GM12878 (cell line): Measurements from ENCODE around the gene ABCA3. TPM values are rescaled to one million over a fixed set of nuclear protein-coding genes. Genes with fewer than 3 reads are reported as not detected.

Source experiments
- ATAC-seq: fragments of 200-7000 bp; cut with Tn5 transposase; 3 replicates; pipeline ENCODE4 v1.9.1; 2020; ENCODE audit warnings: mild to moderate bottlenecking, moderate library complexity
- BruUV-seq: library from RNA; stranded (reverse); fragments of 400-500 nt; replicated peaks from 2 replicates; lab custom pipeline; 2021; lab: Mats Ljungman, UMichigan
- CTCF ChIA-PET: fragments of 300-600 bp; sonication (Branson Sonifier 250); formaldehyde crosslinking; extraction: SDS; loops from one replicate; lab custom pipeline; 2021; ENCODE audit warnings: inconsistent platforms; lab: Yijun Ruan, JAX
- POLR2A ChIA-PET: fragments of 350-600 bp; formaldehyde crosslinking; extraction: SDS; loops from one replicate; lab custom pipeline; 2021; ENCODE audit warnings: inconsistent platforms; lab: Charles Lee
- RAD21 ChIA-PET: fragments of 300-600 bp; sonication (Branson Sonifier 250); formaldehyde crosslinking; loops from one replicate; lab custom pipeline; 2023; ENCODE audit warnings: antibody characterized with exemption; ENCODE audit not compliant: unreplicated experiment; lab: Charles Lee
- SMC1A ChIA-PET: fragments of 300-600 bp; sonication (Branson Sonifier 250); formaldehyde crosslinking; loops from one replicate; lab custom pipeline; 2023; ENCODE audit not compliant: unreplicated experiment, uncharacterized antibody; lab: Charles Lee
- DNase-seq: peaks from one replicate; pipeline ENCODE4 v3.0.0-alpha.2; 2011; ENCODE audit warnings: low read depth, low spot score
- FAIRE-seq: peaks from 3 replicates; lab custom pipeline; 2011; peaks lifted over from hg19 to GRCh38; lab: Jason Lieb, UNC
- H2AFZ ChIP-seq: 2 replicates; pipeline ENCODE4 v1.6.0; 2011; ENCODE audit warnings: low read depth, low read length, control low read depth; ENCODE audit not compliant: control insufficient read depth
- H3K27ac ChIP-seq: 2 replicates; pipeline ENCODE4 v1.5.1; 2011; ENCODE audit warnings: control low read depth; ENCODE audit not compliant: control insufficient read depth, insufficient read depth
- H3K27me3 ChIP-seq, 2 experiments: replicated peaks in 1 of 2; 2 replicates each; pipeline versions ENCODE4 v1.6.0 to v1.6.1; 2011; ENCODE audit warnings: low read length in 1 of 2; ENCODE audit not compliant: control insufficient read depth in 2 of 2, insufficient read depth in 2 of 2
- H3K36me3 ChIP-seq, 2 experiments: 2 replicates each; pipeline ENCODE4 v1.5.1; 2011; ENCODE audit warnings: low read length in 1 of 2; ENCODE audit not compliant: control insufficient read depth in 2 of 2, insufficient read depth in 2 of 2
- H3K4me1 ChIP-seq: 2 replicates; pipeline ENCODE4 v1.6.1; 2011; ENCODE audit warnings: mild to moderate bottlenecking, low read length, moderate library complexity, mixed read lengths; ENCODE audit not compliant: control insufficient read depth, insufficient read depth
- H3K4me2 ChIP-seq: 2 replicates; pipeline ENCODE4 v1.6.0; 2011; ENCODE audit warnings: control low read depth; ENCODE audit not compliant: control insufficient read depth, insufficient read depth
- H3K4me3 ChIP-seq: fragments of 200-600 bp; sonication (generic); 2 replicates; pipeline ENCODE4 v1.5.1; 2016
- H3K79me2 ChIP-seq: 2 replicates; pipeline ENCODE4 v1.6.0; 2011; ENCODE audit warnings: low read length; ENCODE audit not compliant: control insufficient read depth, insufficient read depth
- H3K9ac ChIP-seq: 2 replicates; pipeline ENCODE4 v1.8.0; 2011; ENCODE audit warnings: low read length, control low read depth, mixed read lengths; ENCODE audit not compliant: control insufficient read depth, insufficient read depth
- H3K9me3 ChIP-seq: replicated peaks from 3 replicates; pipeline ENCODE4 v1.5.1; 2011; ENCODE audit warnings: mild to moderate bottlenecking, low read length; ENCODE audit not compliant: control insufficient read depth, insufficient read depth
- H4K20me1 ChIP-seq: 2 replicates; pipeline ENCODE4 v1.6.0; 2011; ENCODE audit not compliant: control insufficient read depth, insufficient read depth
- ATF2 ChIP-seq: IDR thresholded peaks from 2 replicates; pipeline ENCODE4 v1.6.1; 2012; ENCODE audit warnings: low read length, inconsistent platforms
- CBFB ChIP-seq: IDR thresholded peaks from 2 replicates; pipeline ENCODE4 v1.6.1; 2016; ENCODE audit warnings: antibody characterized with exemption, low read depth
- FOXM1 ChIP-seq: IDR thresholded peaks from 2 replicates; pipeline ENCODE4 v1.6.1; 2012; ENCODE audit warnings: low read depth, mild to moderate bottlenecking, inconsistent platforms, low read length, moderate library complexity
- HSF1 ChIP-seq: fragments of 150-350 bp; IDR thresholded peaks from 2 replicates; pipeline ENCODE4 v1.6.1; 2014; ENCODE audit warnings: mild to moderate bottlenecking, low read depth, low read length
- IKZF2 ChIP-seq, 2 experiments: fragments of 450-650 bp; IDR thresholded peaks; 2 replicates each; pipeline ENCODE4 v1.6.1; 2017; ENCODE audit warnings: mild to moderate bottlenecking in 2 of 2, moderate library complexity in 2 of 2
- MTA2 ChIP-seq: fragments of 450-650 bp; IDR thresholded peaks from 2 replicates; pipeline ENCODE4 v1.6.1; 2016; ENCODE audit warnings: low read depth, mild to moderate bottlenecking, moderate library complexity
- PRDM15 ChIP-seq: fragments of 450-650 bp; formaldehyde crosslinking; IDR thresholded peaks from 2 replicates; pipeline ENCODE4 v1.4.0; 2020; ENCODE audit warnings: mild to moderate bottlenecking, moderate library complexity
- RAD21 ChIP-seq: IDR thresholded peaks from 2 replicates; pipeline ENCODE4 v1.6.1; 2011; ENCODE audit warnings: mild to moderate bottlenecking, low read depth, low read length, moderate library complexity; ENCODE audit not compliant: insufficient read depth
- SMAD1 ChIP-seq: fragments of 450-650 bp; IDR thresholded peaks from 2 replicates; pipeline ENCODE4 v1.6.1; 2018; ENCODE audit warnings: mild to moderate bottlenecking, low read depth; ENCODE audit not compliant: partially characterized antibody
- STAT3 ChIP-seq: IDR thresholded peaks from 2 replicates; pipeline ENCODE4 v1.6.1; 2011; ENCODE audit warnings: low read depth, low read length, improper control_type of control experiment
- SUPT20H ChIP-seq: IDR thresholded peaks from 2 replicates; pipeline ENCODE4 v1.6.1; 2011; ENCODE audit warnings: low read depth, mild to moderate bottlenecking, low read length, moderate library complexity, borderline replicate concordance; ENCODE audit not compliant: control insufficient read depth
- TCF12 ChIP-seq: IDR thresholded peaks from 2 replicates; pipeline ENCODE4 v1.6.1; 2011; ENCODE audit warnings: low read depth, mild to moderate bottlenecking, low read length
- TCF3 ChIP-seq: IDR thresholded peaks from 2 replicates; pipeline ENCODE4 v1.6.1; 2012; ENCODE audit warnings: low read depth, mild to moderate bottlenecking, low read length, borderline replicate concordance; ENCODE audit not compliant: insufficient read depth
- YY1 ChIP-seq: IDR thresholded peaks from 2 replicates; pipeline ENCODE4 v1.6.1; 2011; ENCODE audit warnings: low read depth, mild to moderate bottlenecking, low read length
- ZNF622 ChIP-seq: fragments of 450-650 bp; IDR thresholded peaks from 2 replicates; pipeline ENCODE4 v1.6.1; 2017; ENCODE audit warnings: mild to moderate bottlenecking, inconsistent platforms
- WGBS: methylation state at CpG from one replicate; pipeline ENCODE4 v1.1.6; 2016; ENCODE audit warnings: low lambda C conversion rate; ENCODE audit not compliant: insufficient replicate concordance, insufficient coverage; ENCODE audit errors: missing lambda C conversion rate; 5-methylcytosine and 5-hydroxymethylcytosine counted together
- in situ Hi-C: fragments of 300-500 bp; cut with MboI; formaldehyde crosslinking; loops from 9 replicates; pipeline ENCODE4 v1.14.3; 2018; ENCODE audit warnings: mixed read lengths
- intact Hi-C: fragments of 100-400 bp; cut with micrococcal nuclease; formaldehyde crosslinking; loops from one replicate; pipeline ENCODE4 v1.14.2; 2022; ENCODE audit not compliant: unreplicated experiment
- polyA plus RNA-seq, 11 experiments: library from polyadenylated mRNA; depleted of rRNA in 4 of 11; unstranded in 6 of 11; stranded (reverse) in 5 of 11; fragments of >200 nt; fragmentation: Nextera tagmentation in 4 of 11; fragmentation: Illumina TruSeq in 1 of 11; extraction: Ambion mirVana in 4 of 11; extraction: Trizol in 1 of 11; gene quantifications; 1 replicate in 1 of 11; 2 replicates in 10 of 11; pipeline versions ENCODE4 v1.2.1 to v1.2.3, GENCODE V29; 2011 to 2016; ENCODE audit warnings: inconsistent platforms in 2 of 11, missing spikeins in 2 of 11, low read depth in 1 of 11
- total RNA-seq, 4 experiments: library from RNA; depleted of rRNA in 3 of 4; stranded (reverse); fragments of >200 nt in 3 of 4; fragmentation: Illumina TruSeq in 1 of 4; extraction: Trizol in 1 of 4; gene quantifications; 2 replicates each; pipeline versions ENCODE4 v1.2.1 to v1.2.3, GENCODE V29; 2013 to 2021

ABCA3 gene
- total and polyA plus RNA-seq, 10 of the 15 experiments (the other 5 are each of a cell fraction or from before 2014, with no cell fraction given): 0.71 to 17.6 (median 6.7) TPM

- TF ChIP-seq FOXM1 (no peak), ZNF622 (no peak), CBFB (no peak), MTA2 (no peak), TCF12 (no peak), RAD21 (no peak), SUPT20H (no peak), PRDM15 (CRISPR knock-in tag) (no peak)
Measured at GRCh38 chr16:2388875-2389433, 48.4 kb upstream of the ABCA3 start (continued).

DNA sequence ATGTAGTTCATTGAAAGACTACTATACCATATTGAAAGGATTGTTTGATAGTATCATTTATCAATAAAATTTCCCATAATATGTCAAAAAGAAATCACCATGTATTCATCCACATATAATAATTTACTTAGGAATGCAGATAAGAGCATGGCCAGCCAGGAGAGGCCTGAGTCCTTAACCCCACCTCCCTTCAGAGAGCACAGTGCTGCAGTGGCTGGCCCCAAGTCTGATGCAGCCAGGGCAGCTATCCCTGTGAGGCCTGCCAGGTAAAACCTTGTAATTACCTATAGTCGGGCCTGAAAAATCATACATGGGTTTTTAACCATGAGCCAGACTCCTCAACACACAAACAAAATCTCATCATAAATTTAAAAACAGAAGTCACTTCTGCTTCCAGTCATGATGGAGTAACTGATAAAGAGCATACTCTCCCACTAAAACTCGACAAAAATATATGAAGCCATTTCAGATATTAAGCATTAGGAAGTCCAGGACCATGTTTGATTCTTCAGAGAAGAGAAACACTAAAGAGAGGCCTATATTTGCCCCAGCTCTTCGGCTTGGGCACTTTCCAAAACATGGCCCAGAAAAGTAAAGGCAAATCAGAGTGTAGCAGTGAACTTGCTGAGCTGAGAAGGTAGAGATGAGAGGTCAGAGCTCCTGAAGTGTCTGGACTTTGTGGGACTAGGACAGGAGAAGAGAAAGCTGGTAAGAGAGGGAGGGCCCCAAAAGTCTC lies 47.8 kb upstream of the ABCA3 start:
- SMC1A ChIA-PET: no interaction called here
- CTCF ChIA-PET: interaction anchor here (1.0 to 1.6 kb wide), 2 partner anchors 25 to 480 kb away, joined by 3 read pairs; no protein-coding TSS in a partner anchor
- FAIRE-seq: no peak
- TF ChIP-seq STAT3 (no peak), TCF3 (no peak), IKZF2 (IDR thresholded peaks at IDR 0.05) (no peak), HSF1 (no peak), SMAD1 (no peak), YY1 (no peak), ATF2 (no peak)

More for the DNA sequence above, 47.8 kb upstream of the ABCA3 start:
- no TSS peak for BruUV-seq
- intact Hi-C loops: no loop called here
- no peaks in the 10 kb centered on the region for H3K27me3 ChIP-seq
- no peaks in the 10 kb centered on the region for H3K4me1 ChIP-seq
- no peak overlapping the region for H3K4me2 ChIP-seq
- H3K36me3 ChIP-seq: no peaks in the 10 kb centered on the region
- no peak overlapping the region for H3K27ac ChIP-seq
- WGBS: 16% methylated on average over 3 of the region's 3 CpGs
- H4K20me1 ChIP-seq: no peaks in the 10 kb centered on the region
- no peak overlapping the region for H3K4me3 ChIP-seq
- no peak overlapping the region for H3K9ac ChIP-seq
- no peaks in the 10 kb centered on the region for H3K79me2 ChIP-seq
- RAD21 ChIA-PET: no interaction called here
- H3K9me3 ChIP-seq: peaks cover 3% of the 10 kb centered on the region; the same call in 1 of the 3 replicates
- ATAC-seq (no peak), DNase-seq (no peak)
- no peak overlapping the region for H2AFZ ChIP-seq
- POLR2A ChIA-PET: interaction anchor here (0.5 kb wide), 1 partner anchor 33 kb away, joined by 4 read pairs; no protein-coding TSS in a partner anchor
- in situ Hi-C loops: no loop called here
